ENCODE data around the gene CDK2. TPM values are rescaled to one million over a fixed set of nuclear protein-coding genes. Genes with fewer than 3 reads are reported as not detected.

CDK2 gene
- polyA plus RNA-seq, 1 of the 3 experiments (the other 2 are of a cell fraction) = 43.3 TPM

DNA sequence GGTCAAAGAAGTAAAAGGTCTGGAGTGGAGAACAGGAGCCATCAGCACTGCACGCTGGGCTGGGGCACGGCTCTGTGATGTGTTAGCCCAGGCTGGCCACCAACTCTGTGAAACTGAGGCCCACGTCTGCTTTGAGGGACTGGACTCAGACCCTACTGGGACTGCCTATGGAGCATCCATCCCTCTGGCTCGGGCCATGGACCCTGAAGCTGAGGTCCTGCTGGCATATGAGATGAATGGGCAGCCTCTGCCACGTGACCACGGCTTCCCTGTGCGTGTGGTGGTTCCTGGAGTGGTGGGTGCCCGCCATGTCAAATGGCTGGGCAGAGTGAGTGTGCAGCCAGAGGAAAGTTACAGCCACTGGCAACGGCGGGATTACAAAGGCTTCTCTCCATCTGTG lies 37.6 kb downstream of the CDK2 start:
- DNase-seq = no peak
- H3K9me3 ChIP-seq = no peaks in the 10 kb centered on the region
- 94% methylated on average over 10 of the region's 10 CpGs for WGBS (ENCODE audit: low lambda C conversion rate)
- no peaks in the 10 kb centered on the region for H4K20me1 ChIP-seq (ENCODE audit: insufficient read depth)
- H3F3A ChIP-seq (replicated peaks; ENCODE audit: insufficient read depth) = peaks cover 4% of the 10 kb centered on the region
- H2AFZ ChIP-seq (ENCODE audit: low read depth) = no peak overlapping the region
- no peak overlapping the region for H3K27ac ChIP-seq (ENCODE audit: low read depth in 2 of 2, low read length in 1 of 2)
- no peak overlapping the region for H3K4me3 ChIP-seq (ENCODE audit: low read depth in 2 of 2, low read length in 1 of 2)
- no peaks in the 10 kb centered on the region for H3K79me2 ChIP-seq (ENCODE audit: insufficient read depth)
- CTCF ChIA-PET = interaction anchor here (0.6 to 1.2 kb wide), 4 partner anchors 8 to 185 kb away, joined by 3 to 5 read pairs (median 4); no protein-coding TSS in a partner anchor
- POLR2A ChIA-PET = no interaction called here
- H3K4me1 ChIP-seq (ENCODE audit: control insufficient read depth in 1 of 2, insufficient read depth in 2 of 2, low read depth in 1 of 2, low read length in 1 of 2) = peaks cover 0 to 8% of the 10 kb centered on the region in 2 experiments; a peak in 1 of 4 replicates
- H3K36me3 ChIP-seq (replicated peaks in 1 of 2; ENCODE audit: control insufficient read depth in 1 of 2, insufficient read depth in 2 of 2, low read length in 1 of 2) = peaks cover 0 to 9% of the 10 kb centered on the region in 2 experiments
- no peaks in the 10 kb centered on the region for H3K9me2 ChIP-seq
- no peak overlapping the region for H3K4me2 ChIP-seq
- no peak for TF ChIP-seq RFX5 (IDR thresholded peaks at IDR 0.05; ENCODE audit: low read length)
- no peak for TF ChIP-seq MXI1 (IDR thresholded peaks at IDR 0.05; ENCODE audit: low read depth, low read length)
- no peak for TF ChIP-seq GATA2 (CRISPR knock-in tag; IDR thresholded peaks at IDR 0.05)
- no peak for TF ChIP-seq RXRA (IDR thresholded peaks at IDR 0.05; ENCODE audit: borderline replicate concordance, low read depth)
- TF ChIP-seq, protein P1, sequence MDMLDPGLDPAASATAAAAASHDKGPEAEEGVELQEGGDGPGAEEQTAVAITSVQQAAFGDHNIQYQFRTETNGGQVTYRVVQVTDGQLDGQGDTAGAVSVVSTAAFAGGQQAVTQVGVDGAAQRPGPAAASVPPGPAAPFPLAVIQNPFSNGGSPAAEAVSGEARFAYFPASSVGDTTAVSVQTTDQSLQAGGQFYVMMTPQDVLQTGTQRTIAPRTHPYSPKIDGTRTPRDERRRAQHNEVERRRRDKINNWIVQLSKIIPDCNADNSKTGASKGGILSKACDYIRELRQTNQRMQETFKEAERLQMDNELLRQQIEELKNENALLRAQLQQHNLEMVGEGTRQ (IDR thresholded peaks at IDR 0.05; ENCODE audit: borderline replicate concordance, low read depth, low read length) = no peak
- H3K27me3 ChIP-seq (ENCODE audit: insufficient read depth) = no peaks in the 10 kb centered on the region
- H3K9ac ChIP-seq = no peak overlapping the region

DNA sequence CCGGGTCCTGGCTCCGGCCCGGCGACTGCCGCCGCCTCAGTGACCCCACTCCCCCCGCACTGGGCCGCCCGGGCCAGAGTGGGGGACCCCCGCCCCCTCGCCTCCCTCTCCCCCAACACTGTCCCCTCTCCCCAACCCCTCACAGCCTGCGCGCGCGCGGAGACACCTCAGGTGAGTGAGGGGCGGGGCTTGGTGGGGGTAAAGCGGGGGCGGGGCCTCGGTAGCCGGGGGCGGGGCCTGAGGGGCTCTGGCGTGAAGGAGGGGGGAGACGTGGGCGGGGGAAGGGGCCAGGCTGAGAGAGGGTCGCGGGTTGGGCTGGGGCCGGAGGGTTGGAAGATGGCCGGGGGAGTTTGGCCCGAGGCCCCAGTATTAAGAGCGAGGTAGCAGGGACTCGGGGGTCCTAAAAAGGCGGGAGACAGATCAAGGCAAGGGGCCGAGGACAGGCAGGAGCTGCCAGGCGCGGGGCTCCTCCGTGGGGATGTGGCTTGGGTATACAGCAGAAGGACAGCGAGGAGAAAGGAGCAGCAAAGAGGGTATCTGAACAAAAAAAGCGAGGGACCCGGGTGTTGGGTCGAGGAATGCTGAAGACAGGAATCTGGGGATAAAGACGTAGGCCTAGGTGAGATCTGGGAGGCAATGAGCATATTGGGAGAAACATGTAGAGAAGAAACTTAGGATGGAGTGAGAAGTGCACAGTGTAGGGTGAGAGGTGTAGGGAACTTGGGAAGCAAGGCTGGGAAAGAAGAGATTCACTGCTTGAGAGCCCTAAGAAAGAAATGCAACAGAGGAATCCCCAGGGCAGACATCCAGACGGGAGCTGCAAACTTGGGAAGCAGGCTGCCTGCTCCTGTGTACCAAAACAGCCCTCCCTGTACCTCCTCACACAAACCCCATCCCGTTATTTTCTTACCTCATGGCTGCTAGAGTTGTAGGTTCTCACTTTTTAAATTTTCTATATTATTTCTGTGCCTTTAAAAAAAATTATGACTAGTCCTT lies 41.2 kb downstream of the CDK2 start:
- 7% methylated on average over 31 of the region's 44 CpGs for WGBS (ENCODE audit: low lambda C conversion rate)
- peak overlapping the region; percentile 88 for H3K4me2 ChIP-seq
- ChIA-PET POLR2A (interaction anchor here (1.0 to 1.4 kb wide), 5 partner anchors 10 to 34 kb away, joined by 3 to 11 read pairs (median 7); partner anchors contain the start of genes IKZF4, RAB5B and SUOX), CTCF (interaction anchor here (1.0 to 4.5 kb wide), 6 partner anchors 11 to 31 kb away, joined by 3 to 19 read pairs (median 10); partner anchors contain the start of genes IKZF4 and SUOX)
- no peaks in the 10 kb centered on the region for H3K9me2 ChIP-seq
- H4K20me1 ChIP-seq (ENCODE audit: insufficient read depth) = no peaks in the 10 kb centered on the region
- peak overlapping the region; percentile 90 for H2AFZ ChIP-seq (ENCODE audit: low read depth)
- H3K9ac ChIP-seq = peak overlapping the region; percentile 77
- peaks cover 4% of the 10 kb centered on the region for H3F3A ChIP-seq (replicated peaks; ENCODE audit: insufficient read depth)
- TF ChIP-seq MEF2A (IDR thresholded peaks at IDR 0.05; ENCODE audit: borderline replicate concordance, low read depth) (no peak), EZH2phosphoT487 (IDR thresholded peaks at IDR 0.05; ENCODE audit: borderline replicate concordance, low read depth) (no peak), NFIC (IDR thresholded peaks at IDR 0.05; ENCODE audit: borderline replicate concordance) (no peak), FOXM1 (IDR thresholded peaks at IDR 0.05; ENCODE audit: low read depth) (no peak), TEAD4 (IDR thresholded peaks at IDR 0.05; ENCODE audit: borderline replicate concordance, insufficient read depth) (0 out of 2 replicates have a peak, but pooled peaks have one; percentile 6), MXI1 (IDR thresholded peaks at IDR 0.05; ENCODE audit: low read depth, low read length) (peak; percentile 18; the same call in 1 of the 2 replicates), RFX5 (IDR thresholded peaks at IDR 0.05; ENCODE audit: low read length) (0 out of 2 replicates have a peak, but pooled peaks have one; percentile 4), RAD21 (IDR thresholded peaks at IDR 0.05; ENCODE audit: low read length) (no peak)
- TF ChIP-seq, protein P2, sequence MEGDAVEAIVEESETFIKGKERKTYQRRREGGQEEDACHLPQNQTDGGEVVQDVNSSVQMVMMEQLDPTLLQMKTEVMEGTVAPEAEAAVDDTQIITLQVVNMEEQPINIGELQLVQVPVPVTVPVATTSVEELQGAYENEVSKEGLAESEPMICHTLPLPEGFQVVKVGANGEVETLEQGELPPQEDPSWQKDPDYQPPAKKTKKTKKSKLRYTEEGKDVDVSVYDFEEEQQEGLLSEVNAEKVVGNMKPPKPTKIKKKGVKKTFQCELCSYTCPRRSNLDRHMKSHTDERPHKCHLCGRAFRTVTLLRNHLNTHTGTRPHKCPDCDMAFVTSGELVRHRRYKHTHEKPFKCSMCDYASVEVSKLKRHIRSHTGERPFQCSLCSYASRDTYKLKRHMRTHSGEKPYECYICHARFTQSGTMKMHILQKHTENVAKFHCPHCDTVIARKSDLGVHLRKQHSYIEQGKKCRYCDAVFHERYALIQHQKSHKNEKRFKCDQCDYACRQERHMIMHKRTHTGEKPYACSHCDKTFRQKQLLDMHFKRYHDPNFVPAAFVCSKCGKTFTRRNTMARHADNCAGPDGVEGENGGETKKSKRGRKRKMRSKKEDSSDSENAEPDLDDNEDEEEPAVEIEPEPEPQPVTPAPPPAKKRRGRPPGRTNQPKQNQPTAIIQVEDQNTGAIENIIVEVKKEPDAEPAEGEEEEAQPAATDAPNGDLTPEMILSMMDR (IDR thresholded peaks at IDR 0.05) = no peak
- TF ChIP-seq, protein P3, sequence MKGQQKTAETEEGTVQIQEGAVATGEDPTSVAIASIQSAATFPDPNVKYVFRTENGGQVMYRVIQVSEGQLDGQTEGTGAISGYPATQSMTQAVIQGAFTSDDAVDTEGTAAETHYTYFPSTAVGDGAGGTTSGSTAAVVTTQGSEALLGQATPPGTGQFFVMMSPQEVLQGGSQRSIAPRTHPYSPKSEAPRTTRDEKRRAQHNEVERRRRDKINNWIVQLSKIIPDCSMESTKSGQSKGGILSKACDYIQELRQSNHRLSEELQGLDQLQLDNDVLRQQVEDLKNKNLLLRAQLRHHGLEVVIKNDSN (IDR thresholded peaks at IDR 0.05; ENCODE audit: borderline replicate concordance, low read depth) = no peak
- H3K27me3 ChIP-seq (ENCODE audit: insufficient read depth) = no peaks in the 10 kb centered on the region
- H3K4me1 ChIP-seq (ENCODE audit: control insufficient read depth in 1 of 2, insufficient read depth in 2 of 2, low read depth in 1 of 2, low read length in 1 of 2) = peaks cover 0 to 8% of the 10 kb centered on the region in 2 experiments; a peak in 1 of 4 replicates
- no peaks in the 10 kb centered on the region for H3K79me2 ChIP-seq (ENCODE audit: insufficient read depth)
- H3K4me3 ChIP-seq (ENCODE audit: low read depth in 2 of 2, low read length in 1 of 2) = peak overlapping the region; percentile 66 to 72
- DNase-seq = peak; percentile 96
- peaks cover 0 to 7% of the 10 kb centered on the region in 2 experiments for H3K36me3 ChIP-seq (replicated peaks in 1 of 2; ENCODE audit: control insufficient read depth in 1 of 2, insufficient read depth in 2 of 2, low read length in 1 of 2)
- peak overlapping the region; percentile 52 to 88 for H3K27ac ChIP-seq (ENCODE audit: low read depth in 2 of 2, low read length in 1 of 2)
- no peaks in the 10 kb centered on the region for H3K9me3 ChIP-seq
